Measurements from ENCODE around the gene MRTFA.

DNA sequence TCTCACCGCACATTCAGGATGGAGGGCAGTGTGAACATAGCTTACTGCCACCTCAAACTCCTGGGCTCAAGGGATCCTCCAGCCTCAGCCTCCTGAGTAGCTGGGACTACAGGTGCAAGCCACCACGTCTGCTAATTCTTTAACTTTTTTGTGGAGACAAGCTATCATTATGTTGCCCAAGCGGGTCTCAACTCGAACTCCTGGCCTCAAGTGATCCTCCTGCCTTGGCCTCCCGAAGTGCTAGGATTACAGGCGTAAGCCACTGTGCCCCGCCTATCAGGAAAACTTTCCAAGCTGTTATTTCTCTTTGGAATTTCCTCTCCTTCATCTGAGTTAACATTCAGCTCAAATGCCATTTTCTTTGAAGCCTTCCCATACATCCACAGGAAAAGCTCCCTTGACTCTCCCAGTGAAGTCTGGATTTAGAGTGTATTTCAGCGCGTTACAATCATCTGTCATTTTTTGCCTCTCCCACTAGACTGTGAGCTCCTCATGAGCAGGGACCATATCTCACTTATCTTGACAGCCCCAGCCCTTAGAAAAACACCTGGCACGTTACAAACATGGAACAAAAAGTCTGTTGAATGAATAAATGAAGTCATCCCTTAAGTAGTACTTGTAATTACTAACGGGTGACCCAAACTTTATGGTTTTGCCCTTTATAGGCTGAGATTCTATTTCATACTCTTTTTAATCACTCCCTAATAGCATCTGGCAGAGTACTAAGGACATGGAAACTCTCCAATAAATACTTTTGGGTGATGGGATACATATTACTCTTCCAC is 2.2 kb downstream of the MRTFA start:
- TF ChIP-seq SP1 (IDR thresholded peaks at IDR 0.05) (no peak), SUZ12 (IDR thresholded peaks at IDR 0.05) (no peak), BHLHE40 (IDR thresholded peaks at IDR 0.05; ENCODE audit: borderline replicate concordance) (no peak), HDGF (IDR thresholded peaks at IDR 0.05; ENCODE audit: borderline replicate concordance) (no peak), NFRKB (IDR thresholded peaks at IDR 0.05) (no peak), FOXM1 (IDR thresholded peaks at IDR 0.05; ENCODE audit: borderline replicate concordance) (no peak), ARNT (IDR thresholded peaks at IDR 0.05) (no peak), ZNF384 (IDR thresholded peaks at IDR 0.05) (no peak)
